Raji (cell line): Measurements from ENCODE around the gene MED13L.

ENCODE experiments used
- POLR2A ChIP-seq: IDR thresholded peaks from 2 replicates; pipeline ENCODE4 v1.6.1; 2011; ENCODE audit warnings: low read depth, low read length, control low read depth; ENCODE audit not compliant: insufficient read depth

MED13L gene

GRCh38 chr12:115988625-115989563, 288.6 kb downstream of the MED13L start:
- no peak for TF ChIP-seq POLR2A

GRCh38 chr12:115988212-115988611, 289.3 kb downstream of the MED13L start:
- no peak for TF ChIP-seq POLR2A

- no peak for TF ChIP-seq POLR2A
Measured at GRCh38 chr12:115984616-115985015, 292.9 kb downstream of the MED13L start.

- no peak for TF ChIP-seq POLR2A
Measured at GRCh38 chr12:115983226-115983798, 294.2 kb downstream of the MED13L start.

GRCh38 chr12:115980339-115980738, 297.2 kb downstream of the MED13L start:
- TF ChIP-seq POLR2A, result no peak

- TF ChIP-seq POLR2A, result no peak
Measured at GRCh38 chr12:115979851-115980250, 297.6 kb downstream of the MED13L start.

GRCh38 chr12:115979351-115979750, 298.1 kb downstream of the MED13L start:
- TF ChIP-seq POLR2A, result no peak

GRCh38 chr12:115975411-115975810, 302.1 kb downstream of the MED13L start:
- TF ChIP-seq POLR2A, result no peak

GRCh38 chr12:115973968-115974724, 303.3 kb downstream of the MED13L start:
- no peak for TF ChIP-seq POLR2A

GRCh38 chr12:115973066-115973465, 304.4 kb downstream of the MED13L start:
- TF ChIP-seq POLR2A, result no peak

GRCh38 chr12:115972241-115972640, 305.3 kb downstream of the MED13L start:
- no peak for TF ChIP-seq POLR2A

GRCh38 chr12:115968211-115968610, 309.3 kb downstream of the MED13L start:
- TF ChIP-seq POLR2A, result no peak

- no peak for TF ChIP-seq POLR2A
Measured at GRCh38 chr12:115966376-115966775, 311.1 kb downstream of the MED13L start.

- TF ChIP-seq POLR2A, result no peak
Measured at GRCh38 chr12:115964626-115965025, 312.9 kb downstream of the MED13L start.

GRCh38 chr12:115964214-115964613, 313.3 kb downstream of the MED13L start:
- TF ChIP-seq POLR2A, result no peak

GRCh38 chr12:115962216-115962615, 315.3 kb downstream of the MED13L start:
- TF ChIP-seq POLR2A, result no peak
